Activated CD4-positive, alpha-beta T cell treated with anti-CD3 and anti-CD28 coated beads, Interleukin-2, amount 10 ng/mL, durations not matched to agents 7 days and 5 days (primary cell): ENCODE data around the gene FAM9A. TPM values are rescaled to one million over a fixed set of nuclear protein-coding genes. Genes with fewer than 3 reads are reported as not detected.
"Not testable (repeated sequence)": the region's sequence is repeated elsewhere in the genome, so short reads cannot be mapped to it uniquely, and the experiment has no call there.

ENCODE experiments used
- CTCF ChIA-PET: fragments of 350-600 bp; sonication (Branson Sonifier 250); formaldehyde crosslinking; loops from one replicate; lab custom pipeline; 2021; ENCODE audit warnings: antibody characterized with exemption; lab: Charles Lee
- POLR2A ChIA-PET: fragments of 350-600 bp; sonication (Branson Sonifier 250); formaldehyde crosslinking; loops from one replicate; lab custom pipeline; 2021; ENCODE audit warnings: antibody characterized with exemption; lab: Charles Lee
- DNase-seq: peaks from one replicate; pipeline ENCODE4 v3.0.0-alpha.2; 2020
- H3K27ac Mint-ChIP-seq: one replicate; pipeline ENCODE4 v1.8.0; 2021; ENCODE audit warnings: mild to moderate bottlenecking, moderate library complexity, mixed read lengths
- H3K27me3 Mint-ChIP-seq: one replicate; pipeline ENCODE4 v1.8.0; 2021; ENCODE audit warnings: mixed read lengths
- H3K36me3 Mint-ChIP-seq: one replicate; pipeline ENCODE4 v1.8.0; 2021; ENCODE audit warnings: low read depth, mixed read lengths
- H3K4me1 Mint-ChIP-seq: one replicate; pipeline ENCODE4 v1.8.0; 2021; ENCODE audit warnings: mixed read lengths
- H3K4me3 Mint-ChIP-seq: one replicate; pipeline ENCODE4 v1.8.0; 2021; ENCODE audit warnings: mild to moderate bottlenecking, moderate library complexity, mixed read lengths
- H3K9me3 Mint-ChIP-seq: one replicate; pipeline ENCODE4 v1.8.0; 2021; ENCODE audit warnings: mixed read lengths
- total RNA-seq, 2 experiments: library from RNA; stranded (reverse); gene quantifications; one replicate each; pipeline ENCODE4 v1.2.3, GENCODE V29; 2021

The FAM9A gene
- total RNA-seq, 2 experiments from 2014 or later: not detected

DNA sequence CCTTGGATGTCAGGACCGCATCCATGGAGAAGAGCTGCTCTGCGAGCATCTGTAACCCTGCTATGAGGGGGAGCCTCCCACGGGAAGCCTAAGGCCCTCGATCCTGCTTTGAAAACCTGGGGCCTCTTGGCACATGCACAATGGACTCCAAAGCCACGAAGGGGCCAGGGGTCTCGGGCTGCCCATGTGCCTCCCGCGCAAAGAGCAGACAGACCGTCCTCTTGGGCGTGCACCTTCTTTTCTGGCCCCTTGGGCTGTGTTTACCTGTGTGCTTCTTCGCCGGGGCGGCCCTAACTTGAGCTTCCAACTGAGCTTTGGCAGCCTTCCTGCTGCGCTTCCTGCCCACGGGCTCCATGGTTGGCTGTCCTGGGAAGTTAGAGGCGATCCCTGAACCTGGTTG lies 2.5 kb downstream of the FAM9A start:
- H3K36me3 Mint-ChIP-seq, H3K4me1 Mint-ChIP-seq, H3K4me3 Mint-ChIP-seq, H3K27me3 Mint-ChIP-seq, H3K9me3 Mint-ChIP-seq, POLR2A ChIA-PET, DNase-seq, H3K27ac Mint-ChIP-seq: not testable (repeated sequence)
- CTCF ChIA-PET: interaction anchor here (0.5 kb wide), 1 partner anchor 96 kb away, joined by 3 read pairs; no protein-coding TSS in a partner anchor

- H3K27ac Mint-ChIP-seq, DNase-seq, CTCF ChIA-PET, POLR2A ChIA-PET, H3K36me3 Mint-ChIP-seq, H3K4me1 Mint-ChIP-seq, H3K9me3 Mint-ChIP-seq, H3K4me3 Mint-ChIP-seq, H3K27me3 Mint-ChIP-seq: not testable (repeated sequence)
These were observed 14.1 kb downstream of the FAM9A start for GRCh38 chrX:8787119-8787518.

- no peak for DNase-seq
- Mint-ChIP-seq H3K4me1 (peaks cover 7% of the 10 kb centered on the region), H3K27me3 (no peaks in the 10 kb centered on the region), H3K4me3 (no peak overlapping the region), H3K9me3 (no peaks in the 10 kb centered on the region), H3K36me3 (no peaks in the 10 kb centered on the region), H3K27ac (no peak overlapping the region)
- CTCF ChIA-PET: no interaction called here
- POLR2A ChIA-PET: no interaction called here
These were observed 17.0 kb downstream of the FAM9A start for GRCh38 chrX:8784162-8784561.

DNA sequence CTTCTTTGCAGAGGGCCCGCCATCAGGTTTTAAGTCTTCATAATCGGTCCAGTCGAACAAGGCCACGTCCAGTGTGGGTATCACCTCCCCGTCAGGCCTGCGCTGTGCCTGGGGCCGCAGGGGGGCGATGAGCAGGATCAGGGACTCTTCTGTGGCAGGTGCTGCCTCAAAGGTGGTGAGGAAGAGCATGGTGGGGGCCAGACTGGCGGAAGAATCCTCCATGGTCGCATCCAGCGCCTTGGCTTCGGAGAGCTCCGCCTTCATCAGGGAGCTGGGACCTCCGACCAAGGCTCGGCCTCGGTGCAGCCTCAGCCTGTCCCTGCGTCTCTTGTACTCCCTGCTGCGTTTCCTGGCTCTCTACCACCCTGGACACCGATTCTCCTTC lies 17.5 kb downstream of the FAM9A start:
- Mint-ChIP-seq H3K4me1 (peaks cover 9% of the 10 kb centered on the region), H3K4me3 (no peak overlapping the region), H3K27me3 (no peaks in the 10 kb centered on the region), H3K9me3 (no peaks in the 10 kb centered on the region), H3K27ac (no peak overlapping the region), H3K36me3 (no peaks in the 10 kb centered on the region)
- ChIA-PET CTCF (no interaction called here), POLR2A (no interaction called here)
- no peak for DNase-seq

GRCh38 chrX:8783097-8783713 lies 18.0 kb downstream of the FAM9A start:
- Mint-ChIP-seq H3K27ac (no peak overlapping the region), H3K36me3 (no peaks in the 10 kb centered on the region), H3K9me3 (no peaks in the 10 kb centered on the region), H3K4me3 (peak overlapping the region; percentile 51), H3K4me1 (peaks cover 9% of the 10 kb centered on the region), H3K27me3 (no peaks in the 10 kb centered on the region)
- CTCF ChIA-PET: interaction anchor here (0.7 kb wide), 1 partner anchor 40 kb away, joined by 3 read pairs; no protein-coding TSS in a partner anchor
- POLR2A ChIA-PET: no interaction called here
- peak; percentile 35 for DNase-seq

DNA sequence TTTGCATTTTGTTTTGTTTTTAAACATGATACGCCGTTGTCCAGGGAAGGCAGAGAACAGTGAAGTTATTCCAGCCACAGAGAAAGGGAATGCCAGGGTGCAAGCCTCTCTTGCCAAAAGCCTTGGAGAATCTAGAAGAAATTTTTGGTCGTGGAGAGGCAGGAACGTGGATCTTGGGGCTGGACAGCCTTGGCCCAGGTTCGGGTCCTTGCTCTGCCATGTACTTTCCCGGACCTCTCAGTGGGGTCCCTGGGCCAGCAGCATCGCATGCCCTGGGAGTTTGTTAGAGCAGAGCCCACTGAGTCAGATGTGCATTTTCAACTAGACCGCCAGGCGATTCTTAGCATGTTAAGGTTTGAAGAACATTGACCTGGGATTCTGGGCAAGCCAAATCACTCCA lies 18.6 kb downstream of the FAM9A start:
- Mint-ChIP-seq H3K9me3 (no peaks in the 10 kb centered on the region), H3K4me1 (peaks cover 9% of the 10 kb centered on the region), H3K36me3 (no peaks in the 10 kb centered on the region), H3K27ac (no peak overlapping the region), H3K27me3 (no peaks in the 10 kb centered on the region), H3K4me3 (no peak overlapping the region)
- CTCF ChIA-PET: no interaction called here
- DNase-seq: no peak
- POLR2A ChIA-PET: no interaction called here

GRCh38 chrX:8781921-8782320 lies 19.3 kb downstream of the FAM9A start:
- H3K4me3 Mint-ChIP-seq, CTCF ChIA-PET, H3K9me3 Mint-ChIP-seq, H3K27me3 Mint-ChIP-seq, POLR2A ChIA-PET, H3K36me3 Mint-ChIP-seq, H3K27ac Mint-ChIP-seq, H3K4me1 Mint-ChIP-seq, DNase-seq: not testable (repeated sequence)

DNA sequence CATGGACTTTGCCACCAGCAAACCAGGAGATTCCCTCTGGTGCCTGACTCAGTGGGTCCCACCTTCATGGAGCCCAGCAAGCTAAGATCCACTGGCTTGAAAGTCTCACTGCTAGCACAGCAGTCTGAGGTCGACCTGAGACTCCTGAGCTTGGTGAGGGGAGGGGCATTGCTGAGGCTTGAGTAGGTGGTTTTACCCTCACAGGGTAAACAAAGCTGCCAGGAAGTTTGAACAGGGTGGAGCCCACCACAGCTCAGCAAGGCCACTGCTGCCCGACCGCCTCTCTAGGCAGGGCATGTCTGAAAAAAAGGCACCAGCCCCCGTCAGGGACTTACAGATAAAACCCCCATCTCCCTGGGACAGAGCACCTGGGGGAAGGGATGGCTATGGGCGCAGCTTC lies 28.1 kb downstream of the FAM9A start:
- H3K9me3 Mint-ChIP-seq: no peaks in the 10 kb centered on the region
- H3K36me3 Mint-ChIP-seq: no peaks in the 10 kb centered on the region
- no peak overlapping the region for H3K4me3 Mint-ChIP-seq
- peak overlapping the region; percentile 13 for H3K27ac Mint-ChIP-seq
- ChIA-PET POLR2A (no interaction called here), CTCF (interaction anchor here (0.5 to 0.6 kb wide), 3 partner anchors 43 to 869 kb away, joined by 3 to 5 read pairs (median 4); no protein-coding TSS in a partner anchor)
- peaks cover 8% of the 10 kb centered on the region for H3K27me3 Mint-ChIP-seq
- peaks cover 4% of the 10 kb centered on the region for H3K4me1 Mint-ChIP-seq
- DNase-seq: no peak

DNA sequence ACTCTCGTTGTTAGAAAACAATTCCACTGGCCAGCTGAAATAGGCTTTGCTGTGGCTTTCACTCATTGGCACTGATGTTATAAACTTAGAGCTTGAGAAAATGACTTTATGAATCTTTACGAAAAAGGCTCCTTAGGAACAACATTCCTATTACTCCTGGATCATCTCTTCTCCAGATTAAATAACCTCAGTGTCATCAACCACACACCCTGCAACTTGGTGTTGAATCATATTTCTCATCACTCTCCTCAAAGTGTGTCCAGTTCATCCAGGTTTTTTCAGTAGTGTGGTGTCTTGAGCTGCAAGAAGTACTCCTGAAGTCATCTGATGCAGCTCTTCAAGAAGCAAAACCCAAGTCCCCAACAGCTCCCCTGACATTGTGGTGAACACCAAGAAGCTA lies 41.2 kb downstream of the FAM9A start:
- DNase-seq: no peak
- CTCF ChIA-PET: no interaction called here
- no peaks in the 10 kb centered on the region for H3K36me3 Mint-ChIP-seq
- H3K27ac Mint-ChIP-seq: no peak overlapping the region
- peaks cover 2% of the 10 kb centered on the region for H3K4me1 Mint-ChIP-seq
- no peaks in the 10 kb centered on the region for H3K9me3 Mint-ChIP-seq
- H3K27me3 Mint-ChIP-seq: peaks cover 10% of the 10 kb centered on the region
- no peak overlapping the region for H3K4me3 Mint-ChIP-seq
- POLR2A ChIA-PET: no interaction called here

GRCh38 chrX:8758706-8759105 lies 42.5 kb downstream of the FAM9A start:
- H3K9me3 Mint-ChIP-seq, H3K27ac Mint-ChIP-seq, H3K4me3 Mint-ChIP-seq, H3K4me1 Mint-ChIP-seq, H3K36me3 Mint-ChIP-seq, CTCF ChIA-PET, DNase-seq, POLR2A ChIA-PET: not testable (repeated sequence)
- H3K27me3 Mint-ChIP-seq: peaks cover 10% of the 10 kb centered on the region

GRCh38 chrX:8757609-8758389 lies 43.4 kb downstream of the FAM9A start:
- CTCF ChIA-PET, H3K27me3 Mint-ChIP-seq, H3K4me1 Mint-ChIP-seq, DNase-seq, H3K27ac Mint-ChIP-seq, H3K9me3 Mint-ChIP-seq, H3K4me3 Mint-ChIP-seq, POLR2A ChIA-PET, H3K36me3 Mint-ChIP-seq: not testable (repeated sequence)

DNA sequence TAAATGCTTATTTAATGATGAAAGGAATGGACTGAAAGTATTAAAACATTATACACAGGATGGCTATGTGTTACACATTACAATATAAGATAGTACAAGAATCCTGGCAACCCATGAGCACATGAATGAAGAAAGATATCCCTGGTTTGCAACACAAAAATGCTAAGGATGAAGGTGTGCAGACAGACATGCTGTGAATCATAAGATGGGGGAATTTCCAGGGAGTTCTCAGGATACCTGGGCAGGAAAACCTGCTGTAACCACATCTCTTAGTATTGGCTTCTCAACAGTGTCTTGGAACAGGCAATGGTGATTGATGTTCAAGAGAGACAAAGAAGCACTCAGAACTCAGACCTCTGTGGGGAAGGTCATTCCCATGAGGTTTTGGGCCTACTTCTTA lies 45.4 kb downstream of the FAM9A start:
- H3K36me3 Mint-ChIP-seq: no peaks in the 10 kb centered on the region
- no peaks in the 10 kb centered on the region for H3K9me3 Mint-ChIP-seq
- H3K4me3 Mint-ChIP-seq: no peak overlapping the region
- peaks cover 2% of the 10 kb centered on the region for H3K4me1 Mint-ChIP-seq
- no peak overlapping the region for H3K27ac Mint-ChIP-seq
- CTCF ChIA-PET: no interaction called here
- POLR2A ChIA-PET: no interaction called here
- peaks cover 3% of the 10 kb centered on the region for H3K27me3 Mint-ChIP-seq
- no peak for DNase-seq

GRCh38 chrX:8755116-8755515 lies 46.1 kb downstream of the FAM9A start:
- Mint-ChIP-seq H3K4me1 (peaks cover 2% of the 10 kb centered on the region), H3K27ac (no peak overlapping the region), H3K36me3 (no peaks in the 10 kb centered on the region), H3K9me3 (no peaks in the 10 kb centered on the region), H3K4me3 (no peak overlapping the region), H3K27me3 (no peaks in the 10 kb centered on the region)
- ChIA-PET CTCF (no interaction called here), POLR2A (no interaction called here)
- no peak for DNase-seq
